AG04450 (cell line): ENCODE measurements around the gene RADIL. TPM values are rescaled to one million over a fixed set of nuclear protein-coding genes. Genes with fewer than 3 reads are reported as not detected.

Experiments
- CTCF ChIA-PET: fragments of 300-600, 350-600 bp; formaldehyde crosslinking; extraction: SDS; loops from one replicate; lab custom pipeline; 2022; ENCODE audit warnings: antibody characterized with exemption, inconsistent platforms; lab: Charles Lee
- POLR2A ChIA-PET: fragments of 350-600 bp; formaldehyde crosslinking; extraction: SDS; loops from one replicate; lab custom pipeline; 2021; ENCODE audit warnings: antibody characterized with exemption, inconsistent platforms; lab: Yijun Ruan, JAX
- DNase-seq: peaks from one replicate; pipeline ENCODE4 v3.0.0-alpha.2; 2011; ENCODE audit warnings: low read depth, low spot score
- H3K27ac ChIP-seq: one replicate; pipeline ENCODE4 v1.5.1; 2012; ENCODE audit warnings: low read depth, low read length, control low read depth
- H3K27me3 ChIP-seq: one replicate; pipeline ENCODE4 v1.6.0; 2012; ENCODE audit warnings: low read length; ENCODE audit not compliant: control insufficient read depth, insufficient read depth
- H3K4me3 ChIP-seq: 2 replicates; pipeline ENCODE4 v1.5.1; 2011; ENCODE audit warnings: mild to moderate bottlenecking, low read depth, low read length, control low read depth
- H3K9me3 ChIP-seq: 2 replicates; pipeline ENCODE4 v1.5.1; 2012; ENCODE audit warnings: low read length; ENCODE audit not compliant: control insufficient read depth, insufficient read depth
- polyA plus RNA-seq: library from polyadenylated mRNA; depleted of rRNA; stranded (reverse); fragments of >200 nt; gene quantifications from 2 replicates; pipeline ENCODE4 v1.2.3, GENCODE V29; 2011
- TF ChIP-seq, protein P1 (sequence below): IDR thresholded peaks from 2 replicates; pipeline ENCODE4 v1.5.1; 2011; ENCODE audit warnings: low read depth, low read length, control low read depth, inconsistent platforms

The RADIL gene
- polyA plus RNA-seq, 1 experiment = 0.07 TPM

DNA sequence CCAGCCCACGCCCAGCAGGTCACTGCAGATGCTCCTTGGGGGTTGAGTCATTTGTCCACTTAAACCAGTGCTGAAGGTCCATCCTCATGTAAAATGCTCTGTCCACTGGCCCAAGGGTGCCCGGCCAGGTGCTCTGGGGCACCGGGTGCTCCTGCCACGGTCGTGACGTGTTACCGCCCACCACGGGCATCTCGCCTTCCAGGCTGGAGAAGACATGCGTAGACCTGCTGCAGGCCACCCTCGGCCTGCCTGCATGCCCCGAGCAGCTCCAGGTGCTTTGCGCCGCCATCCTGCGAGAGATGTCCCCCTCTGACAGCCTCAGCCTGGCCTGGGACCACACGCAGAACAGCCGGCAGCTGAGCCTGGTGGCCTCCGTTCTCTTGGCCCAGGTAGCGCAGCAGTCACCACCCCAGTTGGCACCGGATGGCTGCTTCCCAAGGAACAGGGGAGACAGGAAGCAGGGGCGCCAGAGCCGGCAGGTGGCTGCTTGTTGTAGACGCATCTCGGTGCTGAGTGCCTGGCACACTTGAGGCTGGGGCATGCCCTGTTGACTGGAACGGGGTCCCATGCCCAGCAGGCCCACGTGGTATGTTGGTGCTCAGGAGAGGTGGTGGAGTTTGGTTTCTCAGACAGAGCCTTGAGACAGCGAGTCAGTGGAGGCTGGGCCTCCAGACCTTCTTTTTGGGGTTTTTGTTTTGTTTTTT lies 102.0 kb downstream of the RADIL start:
- CTCF ChIA-PET = interaction anchor here (0.5 kb wide), 1 partner anchor 11 kb away, joined by 3 read pairs; no protein-coding TSS in a partner anchor
- DNase-seq = no peak
- no peak overlapping the region for H3K4me3 ChIP-seq
- H3K27ac ChIP-seq = no peak overlapping the region
- POLR2A ChIA-PET = no interaction called here
- H3K27me3 ChIP-seq = no peaks in the 10 kb centered on the region
- TF ChIP-seq, protein P1, sequence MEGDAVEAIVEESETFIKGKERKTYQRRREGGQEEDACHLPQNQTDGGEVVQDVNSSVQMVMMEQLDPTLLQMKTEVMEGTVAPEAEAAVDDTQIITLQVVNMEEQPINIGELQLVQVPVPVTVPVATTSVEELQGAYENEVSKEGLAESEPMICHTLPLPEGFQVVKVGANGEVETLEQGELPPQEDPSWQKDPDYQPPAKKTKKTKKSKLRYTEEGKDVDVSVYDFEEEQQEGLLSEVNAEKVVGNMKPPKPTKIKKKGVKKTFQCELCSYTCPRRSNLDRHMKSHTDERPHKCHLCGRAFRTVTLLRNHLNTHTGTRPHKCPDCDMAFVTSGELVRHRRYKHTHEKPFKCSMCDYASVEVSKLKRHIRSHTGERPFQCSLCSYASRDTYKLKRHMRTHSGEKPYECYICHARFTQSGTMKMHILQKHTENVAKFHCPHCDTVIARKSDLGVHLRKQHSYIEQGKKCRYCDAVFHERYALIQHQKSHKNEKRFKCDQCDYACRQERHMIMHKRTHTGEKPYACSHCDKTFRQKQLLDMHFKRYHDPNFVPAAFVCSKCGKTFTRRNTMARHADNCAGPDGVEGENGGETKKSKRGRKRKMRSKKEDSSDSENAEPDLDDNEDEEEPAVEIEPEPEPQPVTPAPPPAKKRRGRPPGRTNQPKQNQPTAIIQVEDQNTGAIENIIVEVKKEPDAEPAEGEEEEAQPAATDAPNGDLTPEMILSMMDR = no peak
- no peaks in the 10 kb centered on the region; the same call in 1 of the 2 replicates for H3K9me3 ChIP-seq

DNA sequence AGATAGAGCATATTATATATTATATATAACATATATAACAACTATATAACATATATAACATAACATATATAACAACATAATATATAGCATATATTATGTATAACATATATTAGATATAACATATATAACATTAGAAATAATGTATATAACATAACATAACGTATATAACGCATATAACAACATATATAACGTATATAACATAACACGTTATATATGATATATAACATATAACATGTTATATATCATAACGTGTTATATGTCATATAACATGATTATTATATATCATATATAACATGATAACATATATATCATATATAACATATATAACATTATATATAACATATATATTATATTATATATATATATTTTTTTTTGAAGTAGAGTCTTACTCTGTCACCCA lies 104.4 kb downstream of the RADIL start:
- CTCF ChIA-PET = no interaction called here
- Histone ChIP-seq H3K27ac (no peak overlapping the region), H3K4me3 (no peak overlapping the region), H3K27me3 (no peaks in the 10 kb centered on the region), H3K9me3 (no peaks in the 10 kb centered on the region; the same call in 1 of the 2 replicates)
- TF ChIP-seq, protein P1 = no peak
- POLR2A ChIA-PET = no interaction called here
- DNase-seq = no peak

- ChIA-PET POLR2A (interaction anchor here (0.6 to 2.3 kb wide), 17 partner anchors 9 to 285 kb away, joined by 3 to 25 read pairs (median 5); no protein-coding TSS in a partner anchor), CTCF (interaction anchor here (0.9 to 1.5 kb wide), 5 partner anchors 9 to 134 kb away, joined by 3 to 4 read pairs (median 3); no protein-coding TSS in a partner anchor)
- TF ChIP-seq, protein P1 = no peak
Measured at GRCh38 chr7:4775848-4776623, 107.5 kb downstream of the RADIL start.

GRCh38 chr7:4775250-4775847 lies 108.2 kb downstream of the RADIL start, which contains the start of gene AP5Z1:
Gene AP5Z1 (plus strand): TSS chr7:4775623. CDS start chr7:4775716, 93 bp downstream.
- TF ChIP-seq, protein P1 = no peak
- peak within 1 kb of the TSS; percentile 93 for H3K27ac ChIP-seq
- DNase-seq = peak; percentile 92
- no peaks in the 10 kb centered on the region for H3K27me3 ChIP-seq
- POLR2A ChIA-PET = interaction anchor here (0.6 to 2.3 kb wide), 21 partner anchors 9 to 286 kb away, joined by 3 to 25 read pairs (median 4); partner anchors contain the start of gene FOXK1
- CTCF ChIA-PET = interaction anchor here (0.6 to 1.5 kb wide), 7 partner anchors 8 to 286 kb away, joined by 3 read pairs; no protein-coding TSS in a partner anchor
- no peaks in the 10 kb centered on the region; the same call in 1 of the 2 replicates for H3K9me3 ChIP-seq
- H3K4me3 ChIP-seq = peak within 1 kb of the TSS; percentile 98

More at GRCh38 chr7:4775848-4776623, 107.5 kb downstream of the RADIL start:
- DNase-seq = peak; percentile 4
- Histone ChIP-seq H3K4me3 (peak overlapping the region; percentile 98), H3K27me3 (no peaks in the 10 kb centered on the region), H3K27ac (peak overlapping the region; percentile 92), H3K9me3 (no peaks in the 10 kb centered on the region; the same call in 1 of the 2 replicates)
